Thyroid gland (tissue), 4 donors: Measurements from ENCODE around the gene TIMM44.

ENCODE experiments used
- POLR2A ChIP-seq, 2 donors: fragments of 450-650 bp; IDR thresholded peaks; one replicate each; pipeline ENCODE4 v1.6.1; 2017; ENCODE audit warnings: antibody characterized with exemption in 2 of 2, mild to moderate bottlenecking in 2 of 2, moderate library complexity in 1 of 2
- TF ChIP-seq, protein P1 (sequence below), 6 experiments: fragments of 200-600 bp in 3 of 6; fragments of 450-650 bp in 3 of 6; sonication (generic) in 3 of 6; IDR thresholded peaks; one replicate each; pipeline ENCODE4 v1.5.1; 2016 to 2019; ENCODE audit warnings: antibody characterized with exemption in 6 of 6, mild to moderate bottlenecking in 2 of 6, inconsistent platforms in 1 of 6, moderate library complexity in 1 of 6

DNA sequence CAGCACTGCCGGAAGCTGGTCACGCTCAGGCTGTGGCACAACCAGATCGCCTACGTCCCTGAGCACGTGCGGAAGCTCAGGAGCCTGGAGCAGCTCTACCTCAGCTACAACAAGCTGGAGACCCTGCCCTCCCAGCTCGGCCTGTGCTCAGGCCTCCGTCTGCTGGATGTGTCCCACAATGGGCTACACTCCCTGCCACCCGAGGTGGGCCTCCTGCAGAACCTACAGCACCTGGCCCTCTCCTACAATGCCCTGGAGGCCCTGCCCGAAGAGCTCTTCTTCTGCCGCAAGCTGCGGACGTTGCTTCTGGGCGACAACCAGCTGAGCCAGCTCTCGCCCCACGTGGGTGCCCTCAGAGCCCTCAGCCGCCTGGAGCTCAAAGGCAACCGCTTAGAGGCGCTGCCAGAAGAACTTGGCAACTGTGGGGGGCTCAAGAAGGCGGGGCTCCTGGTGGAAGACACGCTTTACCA lies 43.0 kb downstream of the TIMM44 start:
- no peak for TF ChIP-seq POLR2A (IDR thresholded peaks at IDR 0.05)
- TF ChIP-seq, protein P1, sequence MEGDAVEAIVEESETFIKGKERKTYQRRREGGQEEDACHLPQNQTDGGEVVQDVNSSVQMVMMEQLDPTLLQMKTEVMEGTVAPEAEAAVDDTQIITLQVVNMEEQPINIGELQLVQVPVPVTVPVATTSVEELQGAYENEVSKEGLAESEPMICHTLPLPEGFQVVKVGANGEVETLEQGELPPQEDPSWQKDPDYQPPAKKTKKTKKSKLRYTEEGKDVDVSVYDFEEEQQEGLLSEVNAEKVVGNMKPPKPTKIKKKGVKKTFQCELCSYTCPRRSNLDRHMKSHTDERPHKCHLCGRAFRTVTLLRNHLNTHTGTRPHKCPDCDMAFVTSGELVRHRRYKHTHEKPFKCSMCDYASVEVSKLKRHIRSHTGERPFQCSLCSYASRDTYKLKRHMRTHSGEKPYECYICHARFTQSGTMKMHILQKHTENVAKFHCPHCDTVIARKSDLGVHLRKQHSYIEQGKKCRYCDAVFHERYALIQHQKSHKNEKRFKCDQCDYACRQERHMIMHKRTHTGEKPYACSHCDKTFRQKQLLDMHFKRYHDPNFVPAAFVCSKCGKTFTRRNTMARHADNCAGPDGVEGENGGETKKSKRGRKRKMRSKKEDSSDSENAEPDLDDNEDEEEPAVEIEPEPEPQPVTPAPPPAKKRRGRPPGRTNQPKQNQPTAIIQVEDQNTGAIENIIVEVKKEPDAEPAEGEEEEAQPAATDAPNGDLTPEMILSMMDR (IDR thresholded peaks at IDR 0.05) = no peak
